GM12878 (cell line): ENCODE data around the gene ZNF581. TPM values are rescaled to one million over a fixed set of nuclear protein-coding genes. Genes with fewer than 3 reads are reported as not detected.

Experiments
- ATAC-seq: fragments of 200-7000 bp; cut with Tn5 transposase; 3 replicates; pipeline ENCODE4 v1.9.1; 2020; ENCODE audit warnings: mild to moderate bottlenecking, moderate library complexity
- BruUV-seq: library from RNA; stranded (reverse); fragments of 400-500 nt; replicated peaks from 2 replicates; lab custom pipeline; 2021; lab: Mats Ljungman, UMichigan
- CTCF ChIA-PET: fragments of 300-600 bp; sonication (Branson Sonifier 250); formaldehyde crosslinking; extraction: SDS; loops from one replicate; lab custom pipeline; 2021; ENCODE audit warnings: inconsistent platforms; lab: Yijun Ruan, JAX
- POLR2A ChIA-PET: fragments of 350-600 bp; formaldehyde crosslinking; extraction: SDS; loops from one replicate; lab custom pipeline; 2021; ENCODE audit warnings: inconsistent platforms; lab: Charles Lee
- RAD21 ChIA-PET: fragments of 300-600 bp; sonication (Branson Sonifier 250); formaldehyde crosslinking; loops from one replicate; lab custom pipeline; 2023; ENCODE audit warnings: antibody characterized with exemption; ENCODE audit not compliant: unreplicated experiment; lab: Charles Lee
- SMC1A ChIA-PET: fragments of 300-600 bp; sonication (Branson Sonifier 250); formaldehyde crosslinking; loops from one replicate; lab custom pipeline; 2023; ENCODE audit not compliant: unreplicated experiment, uncharacterized antibody; lab: Charles Lee
- DNase-seq: peaks from one replicate; pipeline ENCODE4 v3.0.0-alpha.2; 2011; ENCODE audit warnings: low read depth, low spot score
- FAIRE-seq: peaks from 3 replicates; lab custom pipeline; 2011; peaks lifted over from hg19 to GRCh38; lab: Jason Lieb, UNC
- H2AFZ ChIP-seq: 2 replicates; pipeline ENCODE4 v1.6.0; 2011; ENCODE audit warnings: low read depth, low read length, control low read depth; ENCODE audit not compliant: control insufficient read depth
- H3K27ac ChIP-seq: 2 replicates; pipeline ENCODE4 v1.5.1; 2011; ENCODE audit warnings: control low read depth; ENCODE audit not compliant: control insufficient read depth, insufficient read depth
- H3K27me3 ChIP-seq, 2 experiments: replicated peaks in 1 of 2; 2 replicates each; pipeline versions ENCODE4 v1.6.0 to v1.6.1; 2011; ENCODE audit warnings: low read length in 1 of 2; ENCODE audit not compliant: control insufficient read depth in 2 of 2, insufficient read depth in 2 of 2
- H3K36me3 ChIP-seq, 2 experiments: 2 replicates each; pipeline ENCODE4 v1.5.1; 2011; ENCODE audit warnings: low read length in 1 of 2; ENCODE audit not compliant: control insufficient read depth in 2 of 2, insufficient read depth in 2 of 2
- H3K4me1 ChIP-seq: 2 replicates; pipeline ENCODE4 v1.6.1; 2011; ENCODE audit warnings: mild to moderate bottlenecking, low read length, moderate library complexity, mixed read lengths; ENCODE audit not compliant: control insufficient read depth, insufficient read depth
- H3K4me2 ChIP-seq: 2 replicates; pipeline ENCODE4 v1.6.0; 2011; ENCODE audit warnings: control low read depth; ENCODE audit not compliant: control insufficient read depth, insufficient read depth
- H3K4me3 ChIP-seq: fragments of 200-600 bp; sonication (generic); 2 replicates; pipeline ENCODE4 v1.5.1; 2016
- H3K79me2 ChIP-seq: 2 replicates; pipeline ENCODE4 v1.6.0; 2011; ENCODE audit warnings: low read length; ENCODE audit not compliant: control insufficient read depth, insufficient read depth
- H3K9ac ChIP-seq: 2 replicates; pipeline ENCODE4 v1.8.0; 2011; ENCODE audit warnings: low read length, control low read depth, mixed read lengths; ENCODE audit not compliant: control insufficient read depth, insufficient read depth
- H3K9me3 ChIP-seq: replicated peaks from 3 replicates; pipeline ENCODE4 v1.5.1; 2011; ENCODE audit warnings: mild to moderate bottlenecking, low read length; ENCODE audit not compliant: control insufficient read depth, insufficient read depth
- H4K20me1 ChIP-seq: 2 replicates; pipeline ENCODE4 v1.6.0; 2011; ENCODE audit not compliant: control insufficient read depth, insufficient read depth
- ATF7 ChIP-seq: fragments of 450-650 bp; IDR thresholded peaks from 2 replicates; pipeline ENCODE4 v1.6.1; 2016; ENCODE audit warnings: low read depth, mild to moderate bottlenecking
- BCL11A ChIP-seq: IDR thresholded peaks from 2 replicates; pipeline ENCODE4 v1.6.1; 2011; ENCODE audit warnings: low read depth, low read length
- CBFB ChIP-seq: IDR thresholded peaks from 2 replicates; pipeline ENCODE4 v1.6.1; 2016; ENCODE audit warnings: antibody characterized with exemption, low read depth
- CHD4 ChIP-seq: fragments of 200-600 bp; sonication (generic); IDR thresholded peaks from 2 replicates; pipeline ENCODE4 v1.6.1; 2016; ENCODE audit warnings: mild to moderate bottlenecking
- HDGF ChIP-seq: fragments of 450-650 bp; IDR thresholded peaks from 2 replicates; pipeline ENCODE4 v1.6.1; 2016; ENCODE audit warnings: antibody characterized with exemption
- POLR2A ChIP-seq: IDR thresholded peaks from 2 replicates; pipeline ENCODE4 v1.6.1; 2011; ENCODE audit warnings: low read depth, mild to moderate bottlenecking, low read length
- REST ChIP-seq: IDR thresholded peaks from 2 replicates; pipeline ENCODE4 v1.6.1; 2012; ENCODE audit warnings: mild to moderate bottlenecking, low read depth, low read length
- TCF12 ChIP-seq: IDR thresholded peaks from 2 replicates; pipeline ENCODE4 v1.6.1; 2011; ENCODE audit warnings: low read depth, mild to moderate bottlenecking, low read length
- WGBS: methylation state at CpG from one replicate; pipeline ENCODE4 v1.1.6; 2016; ENCODE audit warnings: low lambda C conversion rate; ENCODE audit not compliant: insufficient replicate concordance, insufficient coverage; ENCODE audit errors: missing lambda C conversion rate; 5-methylcytosine and 5-hydroxymethylcytosine counted together
- in situ Hi-C: fragments of 300-500 bp; cut with MboI; formaldehyde crosslinking; loops from 9 replicates; pipeline ENCODE4 v1.14.3; 2018; ENCODE audit warnings: mixed read lengths
- intact Hi-C: fragments of 100-400 bp; cut with micrococcal nuclease; formaldehyde crosslinking; loops from one replicate; pipeline ENCODE4 v1.14.2; 2022; ENCODE audit not compliant: unreplicated experiment
- polyA plus RNA-seq, 11 experiments: library from polyadenylated mRNA; depleted of rRNA in 4 of 11; unstranded in 6 of 11; stranded (reverse) in 5 of 11; fragments of >200 nt; fragmentation: Nextera tagmentation in 4 of 11; fragmentation: Illumina TruSeq in 1 of 11; extraction: Ambion mirVana in 4 of 11; extraction: Trizol in 1 of 11; gene quantifications; 1 replicate in 1 of 11; 2 replicates in 10 of 11; pipeline versions ENCODE4 v1.2.1 to v1.2.3, GENCODE V29; 2011 to 2016; ENCODE audit warnings: inconsistent platforms in 2 of 11, missing spikeins in 2 of 11, low read depth in 1 of 11
- total RNA-seq, 4 experiments: library from RNA; depleted of rRNA in 3 of 4; stranded (reverse); fragments of >200 nt in 3 of 4; fragmentation: Illumina TruSeq in 1 of 4; extraction: Trizol in 1 of 4; gene quantifications; 2 replicates each; pipeline versions ENCODE4 v1.2.1 to v1.2.3, GENCODE V29; 2013 to 2021

Gene ZNF581
- total and polyA plus RNA-seq, 10 of the 15 experiments (the other 5 are each of a cell fraction or from before 2014, with no cell fraction given) = 4.7 to 45.4 (median 22.2) TPM

- H3K4me2 ChIP-seq = no peak overlapping the region
- peaks cover 12% of the 10 kb centered on the region for H4K20me1 ChIP-seq
- no peaks in the 10 kb centered on the region for H3K9me3 ChIP-seq
- DNase-seq = no peak
- peaks cover 5% of the 10 kb centered on the region for H3K79me2 ChIP-seq
- TF ChIP-seq HDGF (no peak), POLR2A (peak; percentile 8; the same call in 1 of the 2 replicates)
- H2AFZ ChIP-seq = no peak overlapping the region
- CTCF ChIA-PET = no interaction called here
- H3K4me3 ChIP-seq = no peak overlapping the region
- 86% methylated on average over 20 of the region's 22 CpGs for WGBS
- in situ Hi-C loops = no loop called here
- FAIRE-seq = no peak
- SMC1A ChIA-PET = no interaction called here
- no peaks in the 10 kb centered on the region for H3K4me1 ChIP-seq
- H3K9ac ChIP-seq = no peak overlapping the region
- ATAC-seq = no peak
- intact Hi-C loops = no loop called here
- RAD21 ChIA-PET = no interaction called here
- BruUV-seq = no TSS peak
- H3K36me3 ChIP-seq = peaks cover 18 to 41% of the 10 kb centered on the region in 2 experiments
- H3K27me3 ChIP-seq = no peaks in the 10 kb centered on the region
- no peak overlapping the region for H3K27ac ChIP-seq
- POLR2A ChIA-PET = no interaction called here
Measured at GRCh38 chr19:55687281-55688201, 44.1 kb downstream of the ZNF581 start.

GRCh38 chr19:55688422-55689218, 45.2 kb downstream of the ZNF581 start:
- ChIA-PET POLR2A (no interaction called here), RAD21 (no interaction called here), CTCF (no interaction called here), SMC1A (no interaction called here)
- 72% methylated on average over 27 of the region's 27 CpGs for WGBS
- Histone ChIP-seq H3K27ac (no peak overlapping the region), H3K4me3 (no peak overlapping the region), H3K79me2 (peaks cover 3% of the 10 kb centered on the region), H3K4me2 (no peak overlapping the region), H3K9ac (no peak overlapping the region), H3K9me3 (no peaks in the 10 kb centered on the region), H3K27me3 (no peaks in the 10 kb centered on the region), H2AFZ (no peak overlapping the region), H4K20me1 (peaks cover 9% of the 10 kb centered on the region), H3K36me3 (peaks cover 22 to 47% of the 10 kb centered on the region in 2 experiments), H3K4me1 (no peaks in the 10 kb centered on the region)
- in situ Hi-C loops (no loop called here), intact Hi-C loops (no loop called here)
- DNase-seq (no peak), ATAC-seq (peak; percentile 32), FAIRE-seq (no peak)
- no TSS peak for BruUV-seq
- TF ChIP-seq BCL11A = no peak
- TF ChIP-seq ATF7 = no peak
- no peak for TF ChIP-seq CBFB
- TF ChIP-seq TCF12 = no peak
- no peak for TF ChIP-seq CHD4
- TF ChIP-seq REST = no peak
